ENCODE data around the gene YWHAG.
"Not testable (repeated sequence)": the region's sequence is repeated elsewhere in the genome, so short reads cannot be mapped to it uniquely, and the experiment has no call there.

The YWHAG gene

GRCh38 chr7:76302347-76303201 lies 56.2 kb downstream of the YWHAG start, which contains the start of gene HSPB1:
HSPB1 (plus strand) TSS chr7:76302673; CDS start chr7:76302713, 40 bp downstream.
- Mint-ChIP-seq H3K27ac (peak within 1 kb of the TSS; percentile 83 to 92), H3K4me3 (peak within 1 kb of the TSS; percentile 93 to 95), H3K27me3 (no peaks in the 10 kb centered on the region), H3K36me3 (ENCODE audit: insufficient read depth) (peaks cover 4% of the 10 kb centered on the region), H3K4me1 (ENCODE audit: low read depth in 2 of 2) (peaks cover 10 to 13% of the 10 kb centered on the region in 2 donors), H3K9me3 (no peaks in the 10 kb centered on the region)
- DNase-seq (peak; percentile 48 to 58 (median 58)), ATAC-seq (replicated peaks) (peak; percentile 72)

- ATAC-seq (replicated peaks) (no peak), DNase-seq (no peak)
- Mint-ChIP-seq H3K9me3 (no peaks in the 10 kb centered on the region), H3K4me1 (ENCODE audit: low read depth in 2 of 2) (peaks cover 10 to 13% of the 10 kb centered on the region in 2 donors), H3K36me3 (ENCODE audit: insufficient read depth) (peaks cover 4% of the 10 kb centered on the region), H3K4me3 (no peak overlapping the region), H3K27me3 (peaks cover 0 to 12% of the 10 kb centered on the region in 2 donors), H3K27ac (no peak overlapping the region)
These were observed 57.8 kb downstream of the YWHAG start for GRCh38 chr7:76301000-76301399.

GRCh38 chr7:76300166-76300731 lies 58.5 kb downstream of the YWHAG start:
- Mint-ChIP-seq H3K27ac (no peak overlapping the region), H3K4me1 (ENCODE audit: low read depth in 2 of 2) (peaks cover 10 to 13% of the 10 kb centered on the region in 2 donors), H3K27me3 (peaks cover 0 to 12% of the 10 kb centered on the region in 2 donors), H3K36me3 (ENCODE audit: insufficient read depth) (peaks cover 4% of the 10 kb centered on the region), H3K4me3 (no peak overlapping the region), H3K9me3 (no peaks in the 10 kb centered on the region)
- no peak for ATAC-seq (replicated peaks)
- no peak for DNase-seq

- DNase-seq: no peak
- Mint-ChIP-seq H3K36me3 (ENCODE audit: insufficient read depth) (peaks cover 2% of the 10 kb centered on the region), H3K9me3 (no peaks in the 10 kb centered on the region), H3K4me1 (ENCODE audit: low read depth in 2 of 2) (no peaks in the 10 kb centered on the region), H3K27me3 (peaks cover 0 to 30% of the 10 kb centered on the region in 2 donors), H3K27ac (no peak overlapping the region), H3K4me3 (no peak overlapping the region)
- ATAC-seq (replicated peaks): no peak
These were observed 61.7 kb downstream of the YWHAG start for GRCh38 chr7:76296743-76297740.

- Mint-ChIP-seq H3K36me3 (ENCODE audit: insufficient read depth) (peaks cover 2% of the 10 kb centered on the region), H3K4me3 (no peak overlapping the region), H3K27me3 (peaks cover 0 to 30% of the 10 kb centered on the region in 2 donors), H3K4me1 (ENCODE audit: low read depth in 2 of 2) (peaks cover 4 to 7% of the 10 kb centered on the region in 2 donors), H3K9me3 (no peaks in the 10 kb centered on the region), H3K27ac (no peak overlapping the region)
- ATAC-seq (replicated peaks) (no peak), DNase-seq (no peak)
These were observed 64.3 kb downstream of the YWHAG start for GRCh38 chr7:76294344-76295024.

GRCh38 chr7:76293407-76293901 lies 65.3 kb downstream of the YWHAG start:
- Mint-ChIP-seq H3K27me3 (peaks cover 0 to 30% of the 10 kb centered on the region in 2 donors), H3K4me1 (ENCODE audit: low read depth in 2 of 2) (peaks cover 4 to 7% of the 10 kb centered on the region in 2 donors), H3K4me3 (no peak overlapping the region), H3K36me3 (ENCODE audit: insufficient read depth) (peaks cover 2% of the 10 kb centered on the region), H3K27ac (no peak overlapping the region), H3K9me3 (no peaks in the 10 kb centered on the region)
- no peak for DNase-seq
- no peak for ATAC-seq (replicated peaks)

GRCh38 chr7:76292911-76293310 lies 65.9 kb downstream of the YWHAG start:
- not testable (repeated sequence) for H3K36me3 Mint-ChIP-seq (ENCODE audit: insufficient read depth); H3K9me3 Mint-ChIP-seq; H3K27ac Mint-ChIP-seq; H3K4me1 Mint-ChIP-seq (ENCODE audit: low read depth in 2 of 2); DNase-seq; H3K4me3 Mint-ChIP-seq; ATAC-seq (replicated peaks)
- peaks cover 0 to 30% of the 10 kb centered on the region in 2 donors for H3K27me3 Mint-ChIP-seq

- DNase-seq: no peak
- peaks cover 6% of the 10 kb centered on the region for H3K36me3 Mint-ChIP-seq (ENCODE audit: insufficient read depth)
- no peak overlapping the region for H3K27ac Mint-ChIP-seq
- ATAC-seq (replicated peaks): no peak
- H3K4me3 Mint-ChIP-seq: no peak overlapping the region
- peaks cover 0 to 28% of the 10 kb centered on the region in 2 donors for H3K27me3 Mint-ChIP-seq
- H3K9me3 Mint-ChIP-seq: no peaks in the 10 kb centered on the region
- peaks cover 4 to 7% of the 10 kb centered on the region in 2 donors for H3K4me1 Mint-ChIP-seq (ENCODE audit: low read depth in 2 of 2)
These were observed 66.6 kb downstream of the YWHAG start for GRCh38 chr7:76292213-76292573.

- Mint-ChIP-seq H3K4me3 (no peak overlapping the region), H3K9me3 (no peaks in the 10 kb centered on the region), H3K36me3 (ENCODE audit: insufficient read depth) (peaks cover 6% of the 10 kb centered on the region), H3K27ac (no peak overlapping the region), H3K27me3 (peaks cover 0 to 21% of the 10 kb centered on the region in 2 donors), H3K4me1 (ENCODE audit: low read depth in 2 of 2) (peaks cover 4 to 7% of the 10 kb centered on the region in 2 donors)
- peak; percentile 93 for ATAC-seq (replicated peaks)
- peak; percentile 85 to 91 (median 86) for DNase-seq
These were observed 67.2 kb downstream of the YWHAG start for GRCh38 chr7:76291351-76292212.

GRCh38 chr7:76290847-76291350 lies 67.9 kb downstream of the YWHAG start:
- H3K4me1 Mint-ChIP-seq (ENCODE audit: low read depth in 2 of 2); H3K36me3 Mint-ChIP-seq (ENCODE audit: insufficient read depth); H3K4me3 Mint-ChIP-seq; DNase-seq; H3K27ac Mint-ChIP-seq; ATAC-seq (replicated peaks); H3K9me3 Mint-ChIP-seq: not testable (repeated sequence)
- peaks cover 0 to 19% of the 10 kb centered on the region in 2 donors for H3K27me3 Mint-ChIP-seq

- ATAC-seq (replicated peaks) (no peak), DNase-seq (no peak)
- Mint-ChIP-seq H3K9me3 (no peaks in the 10 kb centered on the region), H3K27me3 (peaks cover 24 to 27% of the 10 kb centered on the region in 2 donors), H3K4me1 (ENCODE audit: low read depth in 2 of 2) (peaks cover 9 to 10% of the 10 kb centered on the region in 2 donors), H3K36me3 (ENCODE audit: insufficient read depth) (peaks cover 10% of the 10 kb centered on the region), H3K4me3 (no peak overlapping the region), H3K27ac (no peak overlapping the region)
These were observed 71.9 kb downstream of the YWHAG start for GRCh38 chr7:76286842-76287403.
